Left lung (tissue), 10 donors: ENCODE data around the gene ARHGAP26. TPM values are rescaled to one million over a fixed set of nuclear protein-coding genes. Genes with fewer than 3 reads are reported as not detected.
A peak's percentile ranks its signal among the peaks of the same experiment; 100 is the strongest.

Source experiments
- ATAC-seq: fragments of 200-7000 bp; cut with Tn5 transposase; one replicate; pipeline ENCODE4 v1.9.1; 2020; ENCODE audit warnings: moderate library complexity
- DNase-seq, 4 donors: peaks; one replicate each; pipeline ENCODE4 v3.0.0-alpha.2; 2013 to 2020
- H3K27ac ChIP-seq, 2 donors: fragments of 200-600 bp; sonication (generic) in 1 of 2; one replicate each; pipeline versions ENCODE4 v1.5.0 to v1.8.0; 2020 to 2021
- H3K27me3 ChIP-seq, 2 donors: fragments of 200-600 bp; sonication (generic) in 1 of 2; one replicate each; pipeline versions ENCODE4 v1.5.0 to v1.8.0; 2020 to 2021
- H3K36me3 ChIP-seq, 2 donors: fragments of 200-600 bp; sonication (generic) in 1 of 2; one replicate each; pipeline versions ENCODE4 v1.5.0 to v1.8.0; 2020 to 2021
- H3K4me1 ChIP-seq, 2 donors: fragments of 200-600 bp; one replicate each; pipeline ENCODE4 v1.8.0; 2021
- H3K4me3 ChIP-seq, 2 donors: fragments of 200-600 bp; sonication (generic) in 1 of 2; one replicate each; pipeline versions ENCODE4 v1.5.0 to v1.8.0; 2020 to 2021; ENCODE audit warnings: mild to moderate bottlenecking in 1 of 2
- H3K9me3 ChIP-seq, 2 donors: fragments of 200-600 bp; sonication (generic) in 1 of 2; one replicate each; pipeline versions ENCODE4 v1.5.0 to v1.8.0; 2020 to 2021
- CTCF ChIP-seq, 2 donors: fragments of 200-600 bp; sonication (generic) in 1 of 2; IDR thresholded peaks; one replicate each; pipeline versions ENCODE4 v1.5.0 to v1.8.0; 2021; ENCODE audit warnings: antibody characterized with exemption in 2 of 2
- intact Hi-C, 2 donors: fragments of 100-400 bp; cut with DNase I; formaldehyde crosslinking; loops; one replicate each; pipeline versions ENCODE4 v1.11.2 to v1.14.2; 2022
- polyA plus RNA-seq, 6 donors: library from polyadenylated mRNA; unstranded; fragments of 120-200 nt; gene quantifications; one replicate each; pipeline ENCODE4 v1.2.1, GENCODE V29; 2013; ENCODE audit not compliant: insufficient read length in 6 of 6
- total RNA-seq, 2 donors: library from RNA; stranded (reverse); fragmentation: NEBNext Ultra II Directional; extraction: Animal tissue kit (Norgen Biotek cat#: 25700); gene quantifications; one replicate each; pipeline ENCODE4 v1.2.1, GENCODE V29; 2021
- donor health status: DM: no; HTN: yes; CAD: no.
- donor health status: DM: no; HTN: no; CAD: no.

The ARHGAP26 gene
- total and polyA plus RNA-seq, 8 donors: 13.9 to 61.9 (median 14.9) TPM

GRCh38 chr5:142881784-142882126 lies 111.6 kb downstream of the ARHGAP26 start:
- H3K9me3 ChIP-seq: no peaks in the 10 kb centered on the region
- H3K4me1 ChIP-seq: peaks cover 9 to 45% of the 10 kb centered on the region in 2 donors
- no peak overlapping the region for H3K4me3 ChIP-seq
- DNase-seq (no peak), ATAC-seq (peak; percentile 64)
- peaks cover 0 to 21% of the 10 kb centered on the region in 2 donors for H3K36me3 ChIP-seq
- H3K27me3 ChIP-seq: no peaks in the 10 kb centered on the region
- peak overlapping the region in 1 of 2 donors; percentile 61 for H3K27ac ChIP-seq
- intact Hi-C loops: loop anchor here in 1 of 2 donors (2.0 kb wide), 1 partner anchor 163 kb away; no protein-coding TSS in a partner anchor
- TF ChIP-seq CTCF (IDR thresholded peaks at IDR 0.05): no peak

DNA sequence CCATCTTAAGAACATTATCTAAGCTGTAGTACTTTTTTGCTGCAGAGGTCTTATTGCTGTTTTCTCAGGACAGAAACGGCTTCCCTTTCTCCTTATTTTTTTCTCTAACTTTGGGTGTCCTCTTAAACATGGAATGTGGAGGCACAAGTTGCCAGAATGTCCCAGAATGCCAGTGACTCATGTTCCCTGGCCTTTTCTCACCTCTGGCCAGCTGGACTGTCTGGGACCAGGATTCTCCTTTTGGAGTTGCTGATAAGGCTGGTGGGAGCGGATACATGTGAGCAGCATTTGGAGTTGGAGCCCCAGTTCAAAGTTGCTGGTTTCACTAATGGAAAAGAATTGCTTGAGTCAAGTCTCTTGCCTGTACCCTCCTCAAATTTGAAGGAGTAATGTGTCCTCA lies 112.8 kb downstream of the ARHGAP26 start:
- TF ChIP-seq CTCF (IDR thresholded peaks at IDR 0.05): no peak
- no peak for DNase-seq
- Histone ChIP-seq H3K27ac (no peak overlapping the region), H3K4me3 (no peak overlapping the region), H3K36me3 (peaks cover 0 to 21% of the 10 kb centered on the region in 2 donors), H3K4me1 (peaks cover 9 to 37% of the 10 kb centered on the region in 2 donors), H3K27me3 (no peaks in the 10 kb centered on the region), H3K9me3 (no peaks in the 10 kb centered on the region)
- intact Hi-C loops: no loop called here
- ATAC-seq: no peak

GRCh38 chr5:142883438-142883837 lies 113.3 kb downstream of the ARHGAP26 start:
- H3K9me3 ChIP-seq: no peaks in the 10 kb centered on the region
- H3K4me1 ChIP-seq: peaks cover 9 to 37% of the 10 kb centered on the region in 2 donors
- no peaks in the 10 kb centered on the region for H3K27me3 ChIP-seq
- no peak overlapping the region for H3K4me3 ChIP-seq
- no peak for DNase-seq
- peaks cover 0 to 21% of the 10 kb centered on the region in 2 donors for H3K36me3 ChIP-seq
- ATAC-seq: no peak
- no peak for TF ChIP-seq CTCF (IDR thresholded peaks at IDR 0.05)
- no peak overlapping the region for H3K27ac ChIP-seq
- intact Hi-C loops: no loop called here

DNA sequence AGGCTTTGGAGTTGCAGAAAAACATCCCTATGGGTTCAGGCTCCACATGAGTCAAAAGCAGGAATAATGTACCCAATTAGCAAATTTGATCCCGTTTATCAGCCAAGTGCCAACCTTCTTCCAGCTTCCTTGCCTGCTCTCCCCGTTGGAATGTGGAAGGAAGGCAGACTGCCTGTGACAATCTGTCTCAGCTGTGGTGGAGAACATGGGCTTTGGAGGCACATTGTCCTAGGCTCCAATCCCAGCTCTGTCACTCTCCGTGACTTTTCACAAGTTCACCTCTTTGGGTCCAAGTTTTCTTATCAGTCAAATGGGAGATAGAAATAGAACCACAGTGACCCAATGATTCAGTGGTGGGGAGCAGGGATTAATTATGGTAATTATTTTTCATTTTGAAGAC lies 113.9 kb downstream of the ARHGAP26 start:
- no peak for TF ChIP-seq CTCF (IDR thresholded peaks at IDR 0.05)
- no peak overlapping the region for H3K4me3 ChIP-seq
- no peaks in the 10 kb centered on the region for H3K9me3 ChIP-seq
- peaks cover 0 to 21% of the 10 kb centered on the region in 2 donors for H3K36me3 ChIP-seq
- ATAC-seq (no peak), DNase-seq (no peak)
- no peak overlapping the region for H3K27ac ChIP-seq
- intact Hi-C loops: no loop called here
- peaks cover 9 to 37% of the 10 kb centered on the region in 2 donors for H3K4me1 ChIP-seq
- no peaks in the 10 kb centered on the region for H3K27me3 ChIP-seq

- no peak for TF ChIP-seq CTCF (IDR thresholded peaks at IDR 0.05)
- Histone ChIP-seq H3K27me3 (no peaks in the 10 kb centered on the region), H3K9me3 (no peaks in the 10 kb centered on the region), H3K36me3 (peaks cover 0 to 11% of the 10 kb centered on the region in 2 donors), H3K4me1 (peaks cover 4 to 23% of the 10 kb centered on the region in 2 donors), H3K4me3 (no peak overlapping the region), H3K27ac (no peak overlapping the region)
- intact Hi-C loops: no loop called here
- no peak for DNase-seq
- no peak for ATAC-seq
Observed at GRCh38 chr5:142886211-142886610, 116.0 kb downstream of the ARHGAP26 start.
